HG02610 (cell line): Measurements from ENCODE around the gene PYGO2.
"Not testable (repeated sequence)": the region's sequence is repeated elsewhere in the genome, so short reads cannot be mapped to it uniquely, and the experiment has no call there.

Experiments
- ATAC-seq: cut with Tn5 transposase; IDR thresholded peaks from one replicate; pipeline ENCODE4 v1.9.1; 2021; ENCODE audit warnings: mild to moderate bottlenecking, moderate library complexity; ENCODE audit not compliant: unreplicated experiment

PYGO2 gene

DNA sequence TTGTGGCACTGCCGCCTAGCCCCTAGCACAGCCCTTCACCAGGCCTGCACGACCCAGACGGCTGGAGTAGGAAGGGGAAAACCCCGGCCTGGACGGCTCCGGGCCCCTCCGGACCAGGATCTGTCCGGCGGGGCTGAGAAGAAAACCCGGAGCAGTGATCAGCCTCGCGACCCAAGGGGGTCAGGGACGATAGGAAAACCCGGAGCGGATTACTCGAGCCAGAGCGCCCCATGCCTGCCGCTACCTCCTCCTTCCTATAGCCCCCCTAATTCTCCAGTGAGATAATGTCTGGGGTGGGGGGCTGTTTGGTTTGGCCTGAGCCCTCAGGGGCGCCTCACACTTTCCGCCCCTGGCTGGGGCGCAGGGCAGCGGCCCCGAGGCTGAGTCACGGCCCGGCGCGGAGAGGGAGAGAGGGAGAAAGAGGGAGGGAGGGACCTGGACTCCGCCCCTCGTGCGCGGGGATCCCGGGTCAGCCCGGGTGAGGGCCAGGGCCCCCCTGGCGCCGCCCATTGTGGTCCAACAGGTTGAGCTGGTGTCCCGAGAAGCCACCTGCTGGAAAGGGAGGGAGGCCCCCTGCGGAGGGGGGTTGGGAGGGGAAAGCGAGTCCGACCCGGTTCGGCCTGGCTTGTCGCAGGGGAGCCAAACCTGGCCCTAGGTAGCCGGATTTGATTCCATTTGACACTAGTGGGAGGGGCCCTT lies 39.3 kb upstream of the PYGO2 start:
- ATAC-seq = peak; percentile 43

DNA sequence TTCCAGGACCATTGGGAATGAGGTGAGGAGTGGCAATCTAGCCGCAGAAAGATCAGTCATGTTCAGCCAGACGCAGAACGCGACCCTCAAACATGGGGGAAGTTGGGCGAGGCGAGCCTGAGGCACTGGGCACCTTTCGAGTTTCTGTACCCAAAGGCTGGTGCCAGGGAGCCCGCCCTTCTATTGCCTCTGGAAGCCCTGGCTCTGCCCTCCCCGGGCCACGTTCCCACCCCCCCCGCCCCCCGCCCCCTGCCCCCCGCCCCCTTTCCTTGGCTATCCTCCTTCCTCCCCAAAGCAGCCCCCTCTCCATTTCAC lies 38.8 kb upstream of the PYGO2 start:
- ATAC-seq = no peak

DNA sequence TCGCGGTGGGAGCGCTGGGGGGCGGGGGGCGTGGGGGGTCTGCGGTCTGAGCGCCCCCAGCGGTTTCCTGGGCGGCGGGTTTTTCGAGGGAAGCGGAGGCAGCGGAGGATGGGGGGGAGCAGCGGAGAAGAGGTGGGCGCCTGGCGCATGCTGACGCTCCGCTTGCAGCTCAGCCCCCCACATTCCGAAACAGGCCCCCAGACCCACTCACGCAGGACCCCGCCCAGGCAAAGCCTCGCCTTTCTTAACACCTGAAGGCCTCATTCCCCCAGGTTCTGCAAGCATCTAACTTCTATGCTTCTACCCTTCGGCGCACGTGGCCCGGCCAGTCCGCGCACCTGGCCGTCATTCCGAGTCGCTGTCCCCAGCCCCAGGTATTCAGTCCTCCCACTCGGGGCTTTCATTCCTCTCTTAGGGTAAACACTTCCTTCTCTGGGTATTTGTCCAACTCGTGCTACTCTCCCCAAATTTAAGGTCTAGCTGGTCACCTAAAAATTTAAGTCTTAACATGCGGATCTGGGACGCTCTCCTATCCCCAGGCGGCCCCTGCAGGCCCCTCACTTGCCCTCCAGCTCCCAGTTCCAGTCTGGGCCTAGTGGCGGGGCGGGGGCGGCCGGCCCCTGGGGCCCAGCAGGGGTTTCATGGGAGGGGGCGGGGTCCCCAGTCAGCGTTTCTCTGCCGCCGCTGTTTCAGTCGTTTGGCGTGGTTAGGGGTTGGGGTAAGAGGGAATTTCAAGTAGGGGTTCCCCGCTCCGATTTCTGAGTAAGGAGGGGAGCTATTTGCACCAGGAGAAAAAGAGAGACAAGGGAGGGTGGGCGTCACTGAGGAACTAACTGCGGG lies 38.2 kb upstream of the PYGO2 start:
- ATAC-seq = no peak

DNA sequence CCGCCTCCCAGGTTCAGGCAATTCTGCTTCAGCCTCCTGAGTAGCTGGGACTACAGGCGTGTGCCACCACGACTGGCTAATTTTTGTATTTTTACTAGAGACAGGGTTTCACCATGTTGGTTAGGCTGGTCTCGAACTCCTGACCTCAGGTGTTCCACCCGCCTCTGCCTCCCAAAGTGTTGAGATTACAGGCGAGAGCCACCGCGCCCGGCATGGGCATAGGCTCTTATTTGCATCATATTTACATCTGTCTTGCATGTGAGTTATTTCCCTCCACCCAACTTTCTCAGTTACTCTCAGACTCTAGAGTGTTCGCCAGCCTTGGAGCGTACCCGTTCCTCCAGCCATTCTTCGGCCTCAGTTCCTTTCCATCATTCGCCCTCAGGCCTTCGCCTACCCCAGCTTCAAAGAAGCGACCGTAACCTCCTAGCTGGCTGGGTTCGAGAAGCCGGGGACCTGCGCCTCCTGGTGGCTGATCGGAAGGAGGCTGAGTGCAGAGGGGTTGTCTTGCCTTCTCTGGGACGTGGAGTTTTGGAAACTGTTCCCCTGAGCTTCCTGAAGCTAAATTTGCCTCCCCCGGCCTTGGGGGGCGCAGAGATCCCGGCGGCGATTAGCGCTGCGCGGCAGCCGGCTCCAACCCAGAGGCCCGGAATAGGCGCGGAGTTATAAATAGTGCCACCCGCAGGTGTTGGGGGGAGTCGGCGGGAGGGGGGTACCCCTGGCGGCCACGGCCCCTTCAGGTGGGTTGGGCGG lies 37.4 kb upstream of the PYGO2 start:
- no peak for ATAC-seq

DNA sequence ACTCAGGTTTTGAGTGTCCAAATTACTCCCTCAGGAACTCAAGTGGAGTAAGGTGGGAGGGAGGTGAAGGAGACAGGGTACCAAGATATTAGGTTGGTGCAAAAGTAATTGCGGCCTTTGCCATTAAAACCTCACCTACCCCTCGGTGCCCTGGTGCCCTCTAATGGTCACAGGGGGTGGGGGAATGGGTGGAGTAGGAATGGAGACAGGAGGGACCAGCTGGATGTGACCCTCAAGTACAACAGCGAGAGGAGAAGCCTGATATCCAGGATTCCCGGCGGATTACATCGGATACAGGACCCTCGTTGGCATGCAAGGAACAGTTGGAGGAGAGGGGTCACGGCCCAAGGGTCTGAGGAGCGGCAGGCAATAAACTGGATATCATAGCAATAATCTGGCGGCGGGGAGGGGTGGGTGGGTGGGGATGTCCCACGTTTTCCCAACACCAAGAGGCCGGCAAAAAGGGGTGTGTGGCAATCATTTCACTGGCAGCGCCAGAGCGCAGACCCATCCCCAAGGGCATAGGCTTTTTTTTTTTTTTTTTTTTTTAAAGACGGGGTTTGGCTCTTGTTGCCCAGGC lies 36.7 kb upstream of the PYGO2 start:
- ATAC-seq = no peak

DNA sequence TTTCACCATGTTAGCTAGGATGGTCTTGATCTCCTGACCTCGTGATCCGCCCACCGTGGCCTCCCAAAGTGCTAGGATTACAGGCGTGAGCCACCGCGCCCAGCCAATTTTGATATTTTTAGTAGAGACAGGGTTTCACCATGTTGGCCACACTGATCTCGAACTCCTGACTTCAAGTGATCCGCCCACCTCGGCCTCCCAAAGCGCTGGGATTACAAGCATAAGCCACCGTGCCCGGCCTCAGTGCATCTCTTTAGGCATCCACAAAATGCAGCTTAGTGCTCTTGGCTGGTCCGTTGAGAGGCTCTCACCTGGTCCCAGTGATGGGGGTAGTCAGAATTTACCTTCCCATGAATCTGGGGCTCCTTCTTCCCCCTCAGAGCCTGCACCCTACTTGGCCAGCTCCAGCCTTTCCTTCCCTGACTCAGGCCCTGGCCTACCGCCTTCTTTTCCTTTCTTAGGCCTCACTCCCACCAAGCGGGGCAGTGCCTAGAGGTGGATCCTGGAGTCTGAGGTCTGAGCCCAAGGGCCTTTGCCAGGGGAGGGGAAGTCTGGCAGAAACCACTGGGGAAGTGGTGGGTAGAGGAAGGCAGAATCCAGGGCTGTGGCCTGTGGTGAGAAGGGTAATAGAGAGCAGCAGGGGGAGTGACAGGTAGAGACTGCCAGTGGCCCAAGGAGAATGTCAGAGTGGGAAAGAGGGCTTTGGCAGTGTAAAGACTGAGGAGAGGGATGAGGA lies 35.6 kb upstream of the PYGO2 start:
- no peak for ATAC-seq

DNA sequence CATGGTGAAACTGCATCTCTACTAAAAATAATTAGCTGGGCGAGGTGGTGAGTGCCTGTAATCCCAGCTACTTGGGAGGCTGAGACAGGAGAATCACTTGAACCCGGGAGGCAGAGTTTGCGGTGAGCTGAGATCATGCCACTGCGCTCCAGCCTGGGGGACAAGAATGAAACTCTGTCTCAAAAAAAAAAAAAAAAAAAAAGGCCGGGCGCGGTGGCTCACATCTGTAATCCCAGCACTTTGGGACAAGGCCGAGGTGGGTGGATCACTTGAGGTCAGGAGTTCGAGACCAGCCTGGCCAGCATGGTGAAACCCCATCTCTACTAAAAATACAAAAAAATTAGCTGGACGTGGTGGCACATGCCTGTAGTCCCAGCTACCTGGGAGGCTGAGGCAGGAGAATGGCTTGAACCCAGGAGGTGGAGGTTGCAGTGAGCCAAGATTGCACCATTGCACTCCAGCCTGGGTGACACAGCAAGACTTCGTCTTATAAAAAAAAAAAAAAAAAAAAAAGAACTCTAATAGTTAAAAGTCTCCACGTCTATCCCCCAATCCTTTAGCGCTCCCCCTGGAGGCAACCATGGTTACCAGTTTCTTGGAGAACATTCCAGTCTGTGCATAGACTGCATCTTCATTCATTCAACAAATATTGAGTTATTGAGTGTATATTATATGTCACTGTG lies 33.9 kb upstream of the PYGO2 start:
- ATAC-seq = not testable (repeated sequence)

DNA sequence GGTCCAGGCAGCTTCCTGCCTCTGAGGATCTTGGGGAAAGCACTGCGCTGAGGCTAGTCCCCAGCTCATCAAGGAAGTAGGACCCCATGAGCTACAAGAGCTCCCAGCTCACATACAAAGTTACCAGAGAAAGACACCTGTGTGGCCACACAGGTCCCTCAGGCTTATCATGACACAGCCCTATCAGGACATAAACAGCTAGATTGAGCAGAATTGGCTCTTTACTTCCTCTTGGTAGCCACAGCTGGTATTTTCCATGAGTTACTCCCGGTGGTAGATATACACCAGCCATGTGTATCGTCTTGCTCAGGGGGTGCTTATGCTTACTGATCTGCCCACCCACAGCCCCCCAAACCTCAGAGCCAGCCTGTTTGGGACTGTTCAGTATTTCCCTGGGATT lies 33.0 kb upstream of the PYGO2 start:
- ATAC-seq = no peak

DNA sequence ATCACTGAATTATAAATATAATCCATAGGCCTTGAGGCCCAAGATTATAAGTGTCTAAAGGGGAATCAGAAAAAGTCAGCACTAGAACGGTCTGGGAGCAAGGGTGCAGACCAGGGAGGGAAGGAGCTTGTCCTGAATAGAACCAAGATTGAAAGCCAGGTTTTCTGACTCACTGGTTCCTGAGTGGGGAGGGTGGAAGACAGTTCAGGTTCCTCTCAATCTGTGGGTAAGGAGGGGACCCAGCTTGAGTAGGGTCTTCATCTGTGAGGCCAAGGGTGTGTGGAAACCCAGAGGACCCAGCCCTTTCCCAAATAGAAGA lies 32.6 kb upstream of the PYGO2 start:
- ATAC-seq = no peak

DNA sequence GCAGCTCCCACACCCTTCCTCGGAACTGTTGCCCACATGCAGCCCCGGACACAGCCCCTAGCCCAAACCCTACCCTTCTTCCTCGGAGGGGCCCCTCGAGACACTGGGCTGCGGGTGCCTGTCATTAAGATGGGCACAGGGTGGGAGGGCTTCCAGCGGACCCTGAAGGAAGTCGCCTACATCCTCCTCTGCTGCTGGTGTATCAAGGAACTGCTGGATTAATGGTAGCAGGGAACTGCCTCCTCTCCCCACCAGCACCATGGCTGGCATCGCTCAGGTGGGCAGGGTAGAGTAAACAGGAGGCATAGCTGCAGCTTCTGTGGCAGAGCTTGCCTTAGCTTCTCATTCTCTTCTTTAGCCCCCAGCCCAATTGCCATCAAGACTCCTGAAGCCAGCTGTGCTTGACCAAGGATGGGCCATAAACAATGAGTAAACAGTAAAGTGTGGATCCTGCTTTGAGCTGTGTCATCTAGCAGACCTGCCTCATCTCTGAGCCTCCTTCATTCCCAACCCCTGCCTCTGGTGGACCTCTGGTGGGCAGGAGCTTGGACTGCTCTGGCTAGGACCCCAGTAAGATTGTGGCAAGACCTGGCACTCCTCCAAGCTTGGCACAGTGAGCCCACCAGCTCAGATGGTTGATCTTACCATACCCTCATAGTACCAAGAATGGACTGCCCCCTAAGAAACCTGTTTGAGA lies 32.1 kb upstream of the PYGO2 start, which contains the start of gene LENEP:
Gene LENEP, plus strand, starts transcription at position 15 of the 697 bp plus-strand sequence. Its CDS starts 22 bp downstream, at position 37.
- no peak for ATAC-seq

DNA sequence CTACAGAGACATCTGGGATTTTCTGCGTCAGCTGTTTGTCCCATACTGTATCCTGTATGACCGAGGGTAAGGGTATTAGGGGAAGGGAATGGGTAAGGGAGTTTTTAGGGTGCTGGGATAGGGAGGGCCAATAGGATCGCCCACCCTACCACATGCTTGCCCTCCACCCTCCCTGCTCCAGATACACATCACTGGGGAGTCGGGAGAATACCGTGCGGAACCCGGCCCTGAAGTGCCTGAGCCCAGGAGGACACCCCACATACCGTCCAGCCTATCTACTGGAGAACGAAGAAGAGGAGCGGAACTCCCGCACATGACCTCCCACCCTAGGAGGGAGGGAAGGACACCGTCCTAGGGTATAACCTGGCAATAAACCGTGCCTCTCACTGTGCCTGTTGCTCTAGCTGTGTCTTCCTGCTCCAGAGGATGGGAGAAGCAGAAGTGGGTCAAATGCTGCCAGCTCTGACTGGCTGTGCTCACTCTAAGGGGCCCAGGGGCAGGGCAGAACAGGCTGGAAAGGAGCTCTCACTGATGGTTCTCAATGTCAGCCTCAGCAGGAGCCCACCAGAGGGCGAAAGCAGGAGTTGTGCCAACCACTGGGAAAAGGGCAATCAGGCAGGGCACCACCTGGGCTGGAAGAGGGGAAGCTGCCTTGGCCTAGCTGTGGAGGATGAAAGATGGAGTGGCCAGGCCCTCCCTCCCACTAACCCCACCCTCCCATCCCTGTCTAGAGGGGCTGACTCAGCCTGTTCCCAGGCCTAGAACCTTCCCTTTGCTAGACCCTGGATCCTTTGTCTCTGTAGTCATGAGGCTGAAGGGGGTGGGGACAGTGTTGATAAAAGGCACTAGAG lies 31.4 kb upstream of the PYGO2 start:
- ATAC-seq = no peak

DNA sequence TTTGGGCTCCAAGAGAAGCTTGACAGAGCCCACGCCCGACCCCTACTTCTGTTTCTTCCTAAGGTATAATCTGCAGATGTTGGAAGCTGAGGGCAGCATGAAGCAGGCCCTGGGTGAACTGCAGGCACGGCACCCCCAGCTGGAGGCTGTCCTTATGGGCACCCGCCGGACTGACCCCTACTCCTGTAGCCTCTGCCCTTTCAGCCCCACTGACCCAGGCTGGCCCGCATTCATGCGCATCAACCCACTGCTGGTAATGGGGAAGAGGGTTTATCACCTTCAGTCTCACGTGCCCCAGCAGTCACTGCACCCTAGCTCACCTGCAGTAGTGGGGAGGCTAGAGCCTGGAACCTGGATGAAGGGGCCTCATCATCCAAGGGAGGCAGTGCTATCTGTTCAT lies 28.7 kb upstream of the PYGO2 start:
- no peak for ATAC-seq

DNA sequence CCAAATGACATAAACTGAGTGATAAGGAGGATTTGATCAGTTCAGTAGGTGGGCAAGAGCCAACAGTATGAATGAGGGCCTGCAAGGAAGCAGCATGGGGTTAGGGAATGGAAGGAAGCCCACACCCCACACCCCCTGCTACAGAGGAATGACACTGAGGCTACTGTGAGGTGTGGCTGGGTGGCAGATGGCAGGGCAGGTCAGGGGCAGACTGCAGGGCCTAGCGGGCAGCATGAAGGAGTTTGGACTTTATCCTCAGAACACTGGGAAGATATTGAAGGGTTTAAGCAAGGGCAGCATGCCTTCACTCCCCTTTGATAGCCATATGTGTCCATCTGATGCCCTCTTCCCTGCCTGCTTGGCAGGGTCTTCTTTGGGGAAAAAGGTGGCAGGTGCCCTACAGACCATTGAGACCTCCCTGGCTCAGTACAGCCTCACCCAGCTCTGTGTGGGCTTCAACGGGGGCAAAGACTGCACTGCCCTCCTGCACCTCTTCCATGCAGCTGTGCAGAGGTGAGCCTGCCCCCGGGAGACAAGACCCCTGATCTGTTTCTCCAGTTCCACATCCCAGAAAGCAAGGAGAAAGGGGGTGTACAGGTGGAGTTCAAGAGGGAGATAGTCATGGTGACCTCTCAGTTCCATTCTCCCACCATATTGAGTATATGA lies 27.7 kb upstream of the PYGO2 start:
- ATAC-seq = no peak

DNA sequence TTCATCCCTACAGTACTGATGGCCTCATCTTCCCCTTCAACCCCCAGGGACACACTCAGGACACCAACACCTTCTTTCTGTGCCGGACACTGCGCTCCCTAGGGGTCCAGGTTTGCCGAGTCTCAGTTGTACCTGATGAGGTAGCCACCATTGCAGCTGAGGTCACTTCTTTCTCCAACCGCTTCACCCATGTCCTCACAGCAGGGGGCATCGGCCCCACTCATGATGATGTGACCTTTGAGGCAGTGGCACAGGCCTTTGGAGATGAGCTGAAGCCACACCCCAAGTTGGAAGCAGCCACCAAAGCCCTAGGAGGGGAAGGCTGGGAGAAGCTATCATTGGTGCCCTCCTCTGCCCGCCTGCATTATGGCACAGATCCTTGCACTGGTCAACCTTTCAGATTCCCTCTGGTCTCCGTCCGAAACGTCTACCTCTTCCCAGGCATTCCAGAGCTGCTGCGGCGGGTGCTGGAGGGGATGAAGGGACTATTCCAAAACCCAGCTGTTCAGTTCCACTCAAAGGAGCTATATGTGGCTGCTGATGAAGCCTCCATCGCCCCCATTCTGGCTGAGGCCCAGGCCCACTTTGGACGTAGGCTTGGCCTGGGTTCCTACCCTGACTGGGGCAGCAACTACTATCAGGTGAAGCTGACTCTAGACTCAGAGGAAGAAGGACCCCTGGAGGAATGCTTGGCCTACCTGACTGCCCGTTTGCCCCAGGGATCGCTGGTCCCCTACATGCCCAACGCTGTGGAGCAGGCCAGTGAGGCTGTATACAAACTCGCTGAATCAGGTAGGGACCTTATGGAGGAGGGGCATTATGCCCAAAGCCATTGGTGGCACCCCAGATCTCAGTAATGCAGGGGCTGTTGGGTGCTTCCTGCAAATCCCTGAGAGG lies 26.7 kb upstream of the PYGO2 start:
- ATAC-seq = no peak

DNA sequence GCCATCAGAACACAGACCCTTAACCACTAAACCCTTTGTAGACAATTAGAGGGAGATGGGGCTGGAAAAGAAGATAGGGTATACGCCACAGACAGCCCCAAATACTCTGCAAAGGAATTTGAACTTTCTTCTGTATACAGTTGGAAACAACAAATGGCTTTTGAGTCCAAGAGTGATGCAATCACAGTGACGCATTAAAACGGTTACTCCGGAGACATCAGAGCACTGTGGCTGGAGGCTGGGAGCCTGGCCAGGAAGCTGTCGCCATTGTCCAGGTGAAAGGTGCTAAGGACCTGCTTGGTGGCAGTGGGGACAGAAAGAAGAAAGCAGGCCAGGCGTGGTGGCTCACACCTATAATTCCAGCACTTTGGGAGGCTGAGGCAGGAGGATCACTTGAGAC lies 25.7 kb upstream of the PYGO2 start:
- no peak for ATAC-seq

DNA sequence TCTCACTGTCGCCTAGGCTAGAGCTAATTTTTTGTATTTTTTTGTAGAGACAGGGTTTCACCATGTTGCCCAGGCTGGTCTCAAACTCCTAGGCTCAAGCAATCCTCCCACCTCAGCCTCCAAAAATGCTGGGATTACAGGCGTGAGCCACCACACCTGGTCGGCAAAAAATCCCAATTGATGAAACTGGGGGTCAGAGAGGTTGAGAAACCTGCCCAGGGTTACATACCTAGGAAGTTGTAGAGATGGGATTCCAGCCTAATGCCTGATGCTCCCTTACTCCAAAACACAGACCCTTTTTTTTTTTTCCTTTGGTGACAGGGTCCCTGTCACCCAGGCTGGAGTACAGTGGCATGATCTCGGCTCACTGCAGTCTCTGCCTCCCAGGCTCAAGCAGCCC lies 25.2 kb upstream of the PYGO2 start:
- not testable (repeated sequence) for ATAC-seq

DNA sequence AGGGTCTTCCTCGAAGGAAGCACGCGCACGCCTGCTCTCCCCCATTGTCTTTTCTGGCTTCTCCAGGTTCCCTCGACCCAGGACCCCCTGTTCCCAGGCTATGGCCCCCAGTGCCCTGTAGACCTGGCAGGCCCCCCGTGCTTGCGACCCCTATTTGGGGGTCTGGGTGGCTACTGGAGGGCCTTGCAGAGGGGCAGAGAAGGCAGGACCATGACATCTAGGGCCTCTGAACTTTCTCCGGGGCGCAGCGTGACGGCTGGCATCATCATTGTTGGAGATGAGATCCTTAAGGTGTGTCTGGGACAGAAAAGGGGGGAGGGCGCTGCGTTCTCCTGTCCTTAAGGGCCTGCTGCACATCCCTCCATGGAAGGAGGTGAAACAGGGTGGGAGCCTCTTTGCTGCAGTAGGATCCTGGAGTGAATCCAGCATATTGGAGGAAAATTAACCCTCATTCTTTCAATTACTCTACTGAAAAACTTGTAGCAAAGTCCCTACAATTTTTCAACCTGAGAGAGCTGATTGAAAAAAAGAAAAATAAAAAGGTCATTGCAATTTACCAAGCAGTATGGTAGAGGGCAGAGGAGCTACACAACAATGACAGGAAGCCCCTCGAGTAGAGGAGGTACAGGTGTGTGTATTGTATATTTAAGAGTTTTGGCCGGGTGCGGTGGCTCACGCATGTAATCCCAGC lies 22.3 kb upstream of the PYGO2 start:
- ATAC-seq = no peak
